ENCODE data around the gene E2F7.

The E2F7 gene

GRCh38 chr12:77072833-77073495, 7.6 kb upstream of the E2F7 start:
- no peak overlapping the region for H3K27ac ChIP-seq (ENCODE audit: extremely low read depth, low read depth, low read length)
- ChIA-PET POLR2A (no interaction called here), CTCF (no interaction called here)
- TF ChIP-seq, protein P1, sequence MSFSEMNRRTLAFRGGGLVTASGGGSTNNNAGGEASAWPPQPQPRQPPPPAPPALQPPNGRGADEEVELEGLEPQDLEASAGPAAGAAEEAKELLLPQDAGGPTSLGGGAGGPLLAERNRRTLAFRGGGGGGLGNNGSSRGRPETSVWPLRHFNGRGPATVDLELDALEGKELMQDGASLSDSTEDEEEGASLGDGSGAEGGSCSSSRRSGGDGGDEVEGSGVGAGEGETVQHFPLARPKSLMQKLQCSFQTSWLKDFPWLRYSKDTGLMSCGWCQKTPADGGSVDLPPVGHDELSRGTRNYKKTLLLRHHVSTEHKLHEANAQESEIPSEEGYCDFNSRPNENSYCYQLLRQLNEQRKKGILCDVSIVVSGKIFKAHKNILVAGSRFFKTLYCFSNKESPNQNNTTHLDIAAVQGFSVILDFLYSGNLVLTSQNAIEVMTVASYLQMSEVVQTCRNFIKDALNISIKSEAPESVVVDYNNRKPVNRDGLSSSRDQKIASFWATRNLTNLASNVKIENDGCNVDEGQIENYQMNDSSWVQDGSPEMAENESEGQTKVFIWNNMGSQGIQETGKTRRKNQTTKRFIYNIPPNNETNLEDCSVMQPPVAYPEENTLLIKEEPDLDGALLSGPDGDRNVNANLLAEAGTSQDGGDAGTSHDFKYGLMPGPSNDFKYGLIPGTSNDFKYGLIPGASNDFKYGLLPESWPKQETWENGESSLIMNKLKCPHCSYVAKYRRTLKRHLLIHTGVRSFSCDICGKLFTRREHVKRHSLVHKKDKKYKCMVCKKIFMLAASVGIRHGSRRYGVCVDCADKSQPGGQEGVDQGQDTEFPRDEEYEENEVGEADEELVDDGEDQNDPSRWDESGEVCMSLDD (tag by site-specific recombination; IDR thresholded peaks at IDR 0.05): no peak
- no peak for TF ChIP-seq ZNF223 (tag by site-specific recombination; IDR thresholded peaks at IDR 0.05)
- no peak for TF ChIP-seq ZNF596 (tag by site-specific recombination; IDR thresholded peaks at IDR 0.05)
- TF ChIP-seq, protein P2, sequence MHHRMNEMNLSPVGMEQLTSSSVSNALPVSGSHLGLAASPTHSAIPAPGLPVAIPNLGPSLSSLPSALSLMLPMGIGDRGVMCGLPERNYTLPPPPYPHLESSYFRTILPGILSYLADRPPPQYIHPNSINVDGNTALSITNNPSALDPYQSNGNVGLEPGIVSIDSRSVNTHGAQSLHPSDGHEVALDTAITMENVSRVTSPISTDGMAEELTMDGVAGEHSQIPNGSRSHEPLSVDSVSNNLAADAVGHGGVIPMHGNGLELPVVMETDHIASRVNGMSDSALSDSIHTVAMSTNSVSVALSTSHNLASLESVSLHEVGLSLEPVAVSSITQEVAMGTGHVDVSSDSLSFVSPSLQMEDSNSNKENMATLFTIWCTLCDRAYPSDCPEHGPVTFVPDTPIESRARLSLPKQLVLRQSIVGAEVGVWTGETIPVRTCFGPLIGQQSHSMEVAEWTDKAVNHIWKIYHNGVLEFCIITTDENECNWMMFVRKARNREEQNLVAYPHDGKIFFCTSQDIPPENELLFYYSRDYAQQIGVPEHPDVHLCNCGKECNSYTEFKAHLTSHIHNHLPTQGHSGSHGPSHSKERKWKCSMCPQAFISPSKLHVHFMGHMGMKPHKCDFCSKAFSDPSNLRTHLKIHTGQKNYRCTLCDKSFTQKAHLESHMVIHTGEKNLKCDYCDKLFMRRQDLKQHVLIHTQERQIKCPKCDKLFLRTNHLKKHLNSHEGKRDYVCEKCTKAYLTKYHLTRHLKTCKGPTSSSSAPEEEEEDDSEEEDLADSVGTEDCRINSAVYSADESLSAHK (tag by site-specific recombination; IDR thresholded peaks at IDR 0.05): no peak
- TF ChIP-seq ZNF623 (tag by site-specific recombination; IDR thresholded peaks at IDR 0.05): no peak
- no peak for TF ChIP-seq ZNF416 (tag by site-specific recombination; IDR thresholded peaks at IDR 0.05)
- no peak for TF ChIP-seq ZNF660 (tag by site-specific recombination; IDR thresholded peaks at IDR 0.05)
- TF ChIP-seq ZNF513 (tag by site-specific recombination; IDR thresholded peaks at IDR 0.05): no peak
- TF ChIP-seq ZNF645 (tag by site-specific recombination; IDR thresholded peaks at IDR 0.05): no peak
- H3K9me3 ChIP-seq (ENCODE audit: control insufficient read depth, insufficient read depth, low read depth, low read length): no peaks in the 10 kb centered on the region; the same call in 1 of the 2 replicates
- no peaks in the 10 kb centered on the region for H3K36me3 ChIP-seq (ENCODE audit: control insufficient read depth in 2 of 2, insufficient read depth in 1 of 2, low read length in 2 of 2)
- no peak overlapping the region for H3K4me3 ChIP-seq (ENCODE audit: low read depth, low read length)
- no peaks in the 10 kb centered on the region for H3K4me1 ChIP-seq (ENCODE audit: control insufficient read depth, insufficient read depth, low read length)

- CTCF ChIA-PET: no interaction called here
- Histone ChIP-seq H3K9me3 (ENCODE audit: control insufficient read depth, insufficient read depth, low read depth, low read length) (no peaks in the 10 kb centered on the region; the same call in 1 of the 2 replicates), H3K4me1 (ENCODE audit: control insufficient read depth, insufficient read depth, low read length) (no peaks in the 10 kb centered on the region), H3K36me3 (ENCODE audit: control insufficient read depth in 2 of 2, insufficient read depth in 1 of 2, low read length in 2 of 2) (no peaks in the 10 kb centered on the region), H3K27ac (ENCODE audit: extremely low read depth, low read depth, low read length) (no peak overlapping the region), H3K4me3 (ENCODE audit: low read depth, low read length) (no peak overlapping the region)
- TF ChIP-seq ZNF221 (tag by site-specific recombination; IDR thresholded peaks at IDR 0.05; ENCODE audit: borderline replicate concordance) (no peak), ZBTB1 (tag by site-specific recombination; IDR thresholded peaks at IDR 0.05) (no peak)
- POLR2A ChIA-PET: no interaction called here
These were observed 5.6 kb upstream of the E2F7 start for GRCh38 chr12:77070800-77071449.

GRCh38 chr12:77070382-77070781, 5.0 kb upstream of the E2F7 start:
- Histone ChIP-seq H3K4me3 (ENCODE audit: low read depth, low read length) (no peak overlapping the region), H3K9me3 (ENCODE audit: control insufficient read depth, insufficient read depth, low read depth, low read length) (no peaks in the 10 kb centered on the region; the same call in 1 of the 2 replicates), H3K27ac (ENCODE audit: extremely low read depth, low read depth, low read length) (no peak overlapping the region), H3K4me1 (ENCODE audit: control insufficient read depth, insufficient read depth, low read length) (no peaks in the 10 kb centered on the region), H3K36me3 (ENCODE audit: control insufficient read depth in 2 of 2, insufficient read depth in 1 of 2, low read length in 2 of 2) (no peaks in the 10 kb centered on the region)
- no peak for TF ChIP-seq YY1 (tag by site-specific recombination; IDR thresholded peaks at IDR 0.05)
- no peak for TF ChIP-seq ZBTB44 (tag by site-specific recombination; IDR thresholded peaks at IDR 0.05)
- TF ChIP-seq ZNF112 (tag by site-specific recombination; IDR thresholded peaks at IDR 0.05): no peak
- no peak for TF ChIP-seq ZNF16 (tag by site-specific recombination; IDR thresholded peaks at IDR 0.05; ENCODE audit: low read depth)
- TF ChIP-seq ZNF174 (tag by site-specific recombination; IDR thresholded peaks at IDR 0.05): no peak
- TF ChIP-seq KLF8 (tag by site-specific recombination; IDR thresholded peaks at IDR 0.05): no peak
- no peak for TF ChIP-seq ZNF416 (tag by site-specific recombination; IDR thresholded peaks at IDR 0.05)
- no peak for TF ChIP-seq ZNF629 (tag by site-specific recombination; IDR thresholded peaks at IDR 0.05)
- no peak for TF ChIP-seq ZNF175 (tag by site-specific recombination; IDR thresholded peaks at IDR 0.05)
- TF ChIP-seq HOXD13 (CRISPR knock-in tag; IDR thresholded peaks at IDR 0.05; ENCODE audit: borderline replicate concordance): no peak
- POLR2A ChIA-PET: no interaction called here
- CTCF ChIA-PET: interaction anchor here (0.6 kb wide), 1 partner anchor 25 kb away, joined by 3 read pairs; no protein-coding TSS in a partner anchor
